Omental fat pad (tissue), 4 donors: ENCODE measurements around the gene GMPR. TPM values are rescaled to one million over a fixed set of nuclear protein-coding genes. Genes with fewer than 3 reads are reported as not detected.
A peak's percentile ranks its signal among the peaks of the same experiment; 100 is the strongest.

Source experiments
- ATAC-seq: fragments of 150-250 bp; one replicate; pipeline ENCODE4 v1.9.1; 2016; ENCODE audit warnings: mild to moderate bottlenecking, moderate library complexity; ENCODE audit not compliant: low FRiP score
- DNase-seq: peaks from one replicate; pipeline ENCODE4 v3.0.0-alpha.2; 2019; ENCODE audit warnings: low spot score
- total RNA-seq, 4 donors: library from RNA; depleted of rRNA; stranded (reverse); fragments of >200 nt; gene quantifications; one replicate each; pipeline ENCODE4 v1.1.0, GENCODE V29; 2016
- TF ChIP-seq, protein P1 (sequence below), 3 donors: fragments of 450-650 bp; IDR thresholded peaks; one replicate each; pipeline ENCODE4 v1.5.1; 2016 to 2017; ENCODE audit warnings: antibody characterized with exemption in 3 of 3, mild to moderate bottlenecking in 3 of 3, moderate library complexity in 2 of 3

GMPR gene
- total RNA-seq, 4 donors from 2014 or later: 2.4 to 24.5 (median 9.9) TPM

DNA sequence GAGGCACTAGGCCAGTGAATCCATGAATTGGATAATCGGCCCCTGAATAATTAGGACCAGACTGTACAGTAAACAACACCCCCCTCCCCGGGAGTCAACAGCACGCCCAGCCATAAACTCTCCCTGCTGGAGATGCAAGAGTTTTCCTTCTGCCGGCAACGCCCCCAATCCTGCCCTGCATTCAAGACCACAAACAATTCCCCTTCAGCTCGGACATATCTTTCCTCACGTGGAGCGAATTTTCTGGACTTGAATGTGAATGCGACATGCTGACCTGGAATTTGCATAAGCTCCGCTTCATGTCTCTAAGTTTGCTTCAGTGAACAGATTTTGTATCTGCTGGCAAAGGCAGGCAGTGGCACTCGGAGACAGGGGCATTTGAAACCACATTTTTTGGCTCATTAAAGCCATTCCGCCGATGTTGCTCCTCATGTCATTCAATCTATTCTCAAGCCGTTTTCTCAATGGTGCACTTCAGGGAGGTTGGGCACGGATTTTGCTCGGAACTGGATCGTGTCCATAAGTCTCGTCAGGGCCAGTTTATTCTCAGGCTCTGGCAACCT is 38.0 kb upstream of the GMPR start:
- no peak for ATAC-seq
- no peak for DNase-seq
- TF ChIP-seq, protein P1, sequence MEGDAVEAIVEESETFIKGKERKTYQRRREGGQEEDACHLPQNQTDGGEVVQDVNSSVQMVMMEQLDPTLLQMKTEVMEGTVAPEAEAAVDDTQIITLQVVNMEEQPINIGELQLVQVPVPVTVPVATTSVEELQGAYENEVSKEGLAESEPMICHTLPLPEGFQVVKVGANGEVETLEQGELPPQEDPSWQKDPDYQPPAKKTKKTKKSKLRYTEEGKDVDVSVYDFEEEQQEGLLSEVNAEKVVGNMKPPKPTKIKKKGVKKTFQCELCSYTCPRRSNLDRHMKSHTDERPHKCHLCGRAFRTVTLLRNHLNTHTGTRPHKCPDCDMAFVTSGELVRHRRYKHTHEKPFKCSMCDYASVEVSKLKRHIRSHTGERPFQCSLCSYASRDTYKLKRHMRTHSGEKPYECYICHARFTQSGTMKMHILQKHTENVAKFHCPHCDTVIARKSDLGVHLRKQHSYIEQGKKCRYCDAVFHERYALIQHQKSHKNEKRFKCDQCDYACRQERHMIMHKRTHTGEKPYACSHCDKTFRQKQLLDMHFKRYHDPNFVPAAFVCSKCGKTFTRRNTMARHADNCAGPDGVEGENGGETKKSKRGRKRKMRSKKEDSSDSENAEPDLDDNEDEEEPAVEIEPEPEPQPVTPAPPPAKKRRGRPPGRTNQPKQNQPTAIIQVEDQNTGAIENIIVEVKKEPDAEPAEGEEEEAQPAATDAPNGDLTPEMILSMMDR (IDR thresholded peaks at IDR 0.05): no peak

DNA sequence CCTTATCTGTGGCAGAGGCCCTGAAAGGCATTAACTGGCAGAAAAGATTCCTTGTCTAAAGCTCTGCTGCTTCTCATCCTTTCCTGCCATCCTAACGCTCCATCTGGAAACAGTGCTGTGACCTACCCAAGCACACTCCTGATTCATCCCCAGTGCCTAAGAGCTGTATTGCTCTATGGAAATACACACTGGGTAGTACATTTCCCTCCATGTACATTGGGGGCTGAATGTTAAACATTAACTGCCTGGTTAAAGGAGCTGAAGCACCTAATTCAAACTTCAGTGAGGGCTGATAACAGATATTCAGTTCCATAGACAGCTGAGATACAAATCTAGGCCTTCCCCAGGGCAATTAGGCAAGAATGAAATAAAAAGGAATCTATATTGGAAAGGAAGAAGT is 36.7 kb upstream of the GMPR start:
- TF ChIP-seq, protein P1 (IDR thresholded peaks at IDR 0.05): no peak
- ATAC-seq (no peak), DNase-seq (no peak)

DNA sequence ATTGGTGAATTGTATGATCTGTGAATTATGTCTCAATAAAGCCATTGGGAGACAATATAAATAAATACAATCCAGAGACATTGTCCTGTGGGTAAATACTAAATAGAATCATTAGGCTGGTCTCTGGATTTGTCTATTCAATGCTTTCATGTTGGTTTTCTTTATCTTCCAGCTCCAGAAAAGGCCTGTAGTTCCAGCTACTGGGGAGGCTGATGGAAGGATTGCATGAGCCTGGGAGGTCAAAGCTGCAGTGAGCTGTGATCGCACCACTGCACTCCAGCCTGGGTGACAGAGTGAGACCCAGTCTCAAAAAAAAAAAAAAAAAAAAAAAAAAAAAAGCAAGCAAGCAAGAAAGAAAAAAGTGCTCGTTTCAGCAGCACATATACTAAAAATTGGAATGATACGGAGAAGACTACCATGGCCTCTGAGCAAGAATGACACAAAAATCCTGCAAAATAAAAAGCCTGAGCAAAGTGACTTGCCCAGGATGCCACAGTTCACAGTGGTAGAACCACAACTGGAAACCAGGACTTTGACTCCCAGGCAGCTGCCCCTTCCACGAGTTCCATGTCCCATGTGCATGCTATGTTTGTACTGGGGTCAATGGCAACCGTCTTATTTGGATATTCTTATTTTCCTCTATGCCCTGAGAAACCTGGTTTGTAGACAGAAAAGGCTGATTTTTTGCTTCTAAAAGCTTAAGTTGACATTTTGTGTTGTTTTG is 33.6 kb upstream of the GMPR start:
- DNase-seq (no peak), ATAC-seq (no peak)
- TF ChIP-seq, protein P1 (IDR thresholded peaks at IDR 0.05): no peak

DNA sequence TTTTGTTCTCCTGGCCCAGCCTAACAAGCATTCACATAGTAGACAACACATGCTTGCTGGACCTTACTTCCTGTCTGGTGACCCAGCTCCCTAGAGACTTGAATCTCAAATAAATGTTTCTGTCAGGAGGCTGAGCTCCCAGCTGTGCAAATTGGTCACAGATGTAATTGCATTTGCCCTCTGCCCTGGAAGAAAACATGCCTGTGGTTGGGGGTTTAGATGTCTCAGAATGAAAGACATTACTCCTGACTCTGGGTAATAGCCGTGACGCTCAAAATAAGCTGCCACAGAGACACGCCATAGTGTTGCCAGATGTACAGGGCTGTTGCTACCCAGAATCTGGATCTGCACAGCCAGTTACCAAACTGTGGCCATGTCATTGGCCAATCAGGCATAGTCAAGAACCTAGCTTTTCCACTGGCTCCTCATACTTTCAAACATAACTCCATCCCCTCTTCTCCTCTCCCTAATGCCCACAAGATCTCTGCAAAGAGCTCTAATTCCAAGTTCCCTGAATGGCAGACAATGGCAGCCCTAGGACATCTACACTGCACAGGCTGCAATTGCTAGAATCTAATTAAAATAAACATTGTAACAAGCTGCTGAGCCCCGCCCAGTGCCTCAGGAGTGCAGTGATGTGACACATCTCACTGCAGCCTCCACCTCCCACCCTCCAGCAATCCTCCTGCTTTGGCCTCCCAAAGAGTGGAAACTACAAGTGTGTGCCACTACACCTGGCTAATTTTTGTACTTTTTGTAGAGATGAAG is 32.8 kb upstream of the GMPR start:
- TF ChIP-seq, protein P1 (IDR thresholded peaks at IDR 0.05): no peak
- ATAC-seq (no peak), DNase-seq (no peak)

DNA sequence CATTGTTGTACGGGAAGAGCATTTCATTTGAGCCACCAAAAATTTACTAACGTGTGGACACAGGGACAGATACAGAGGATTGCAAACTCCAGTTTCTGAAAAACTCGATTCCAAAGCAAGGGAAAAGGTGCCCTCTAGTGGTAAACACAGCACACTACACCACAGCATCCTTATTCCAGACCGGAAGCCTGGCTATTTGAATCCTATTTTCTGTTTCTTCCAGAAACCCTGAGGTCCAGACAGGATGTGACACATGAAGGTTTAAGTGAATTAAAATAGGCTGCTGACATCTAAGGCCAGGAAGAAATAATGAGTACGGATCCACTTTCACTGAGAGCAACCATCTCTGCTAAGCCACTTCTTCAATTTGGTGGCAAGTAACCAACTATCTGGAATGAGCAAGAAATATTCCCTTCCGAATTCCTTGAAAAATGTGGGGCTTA is 31.8 kb upstream of the GMPR start:
- ATAC-seq: peak; percentile 77
- no peak for DNase-seq
- TF ChIP-seq, protein P1 (IDR thresholded peaks at IDR 0.05): peak in 2 of 3 donors; percentile 51 to 71

DNA sequence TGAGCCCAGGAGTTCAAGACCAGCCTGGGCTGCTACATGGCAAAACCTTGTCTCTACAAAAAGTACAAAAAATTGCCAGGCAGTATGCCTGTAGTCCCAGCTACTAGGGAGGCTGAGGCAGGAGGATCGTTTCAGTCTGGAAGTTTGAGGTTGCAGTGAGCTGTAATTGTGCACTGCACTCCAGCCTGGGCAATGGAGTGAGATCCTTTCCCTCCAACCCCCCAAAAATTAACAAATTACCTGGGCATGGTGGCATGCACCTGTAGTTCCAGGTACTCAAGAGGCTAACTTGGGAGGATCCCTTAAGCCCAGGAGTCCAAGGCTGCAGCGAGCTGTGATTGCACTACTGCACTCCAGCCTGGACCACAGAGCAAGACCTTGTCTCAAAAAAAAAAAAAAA is 29.4 kb upstream of the GMPR start:
- no peak for DNase-seq
- TF ChIP-seq, protein P1 (IDR thresholded peaks at IDR 0.05): no peak
- no peak for ATAC-seq
